HUES64 (cell line): Measurements from ENCODE around the gene TPRX2. TPM values are rescaled to one million over a fixed set of nuclear protein-coding genes. Genes with fewer than 3 reads are reported as not detected.
"Not testable (repeated sequence)": the region's sequence is repeated elsewhere in the genome, so short reads cannot be mapped to it uniquely, and the experiment has no call there.

Experiments
- H3K27ac ChIP-seq: 2 replicates; pipeline ENCODE4 v1.7.0; 2013; ENCODE audit warnings: low read depth, low read length, inconsistent platforms
- H3K27me3 ChIP-seq: 2 replicates; pipeline ENCODE4 v1.6.1; 2013; ENCODE audit warnings: mild to moderate bottlenecking, low read length; ENCODE audit not compliant: insufficient read depth
- H3K36me3 ChIP-seq: 2 replicates; pipeline ENCODE4 v1.6.1; 2013; ENCODE audit warnings: mild to moderate bottlenecking, low read length; ENCODE audit not compliant: insufficient read depth
- H3K4me1 ChIP-seq: 2 replicates; pipeline ENCODE4 v1.6.1; 2013; ENCODE audit warnings: mild to moderate bottlenecking, low read length, moderate library complexity; ENCODE audit not compliant: insufficient read depth
- H3K4me3 ChIP-seq: 2 replicates; pipeline ENCODE4 v1.5.1; 2013; ENCODE audit warnings: mild to moderate bottlenecking, low read length, moderate library complexity
- H3K9ac ChIP-seq: 2 replicates; pipeline ENCODE4 v1.6.1; 2013; ENCODE audit warnings: mild to moderate bottlenecking, low read depth, low read length
- H3K9me3 ChIP-seq: 2 replicates; pipeline ENCODE4 v1.6.1; 2013; ENCODE audit warnings: low read depth, low read length; ENCODE audit not compliant: insufficient read depth
- WGBS: fragments of 150-250, 120-280 bp; methylation state at CpG from one replicate; pipeline ENCODE4 v1.1.7; 2013; ENCODE audit warnings: missing lambda C conversion rate; 5-methylcytosine and 5-hydroxymethylcytosine counted together
- polyA plus RNA-seq, 2 experiments: library from polyadenylated mRNA; stranded (reverse); fragments of 50-300 nt; gene quantifications; one replicate each; pipeline ENCODE4 v1.2.3, GENCODE V29; 2013

The TPRX2 gene, protein sequence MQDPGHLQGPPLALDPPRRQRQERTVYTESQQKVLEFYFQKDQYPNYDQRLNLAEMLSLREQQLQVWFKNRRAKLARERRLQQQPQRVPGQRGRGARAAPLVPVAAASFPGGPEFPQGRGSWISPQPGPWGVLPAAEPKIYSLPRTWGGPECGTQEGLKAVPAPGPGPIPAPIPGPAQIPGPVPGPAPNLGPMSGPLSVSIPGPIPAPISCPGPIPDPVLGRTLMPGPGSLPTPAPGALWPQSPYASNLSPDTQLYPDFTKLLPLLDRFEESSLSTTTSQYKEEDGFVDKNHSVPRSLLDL
- polyA plus RNA-seq (2013, experiment 1 of 2): not detected
- not detected for polyA plus RNA-seq (2013, experiment 2 of 2)

DNA sequence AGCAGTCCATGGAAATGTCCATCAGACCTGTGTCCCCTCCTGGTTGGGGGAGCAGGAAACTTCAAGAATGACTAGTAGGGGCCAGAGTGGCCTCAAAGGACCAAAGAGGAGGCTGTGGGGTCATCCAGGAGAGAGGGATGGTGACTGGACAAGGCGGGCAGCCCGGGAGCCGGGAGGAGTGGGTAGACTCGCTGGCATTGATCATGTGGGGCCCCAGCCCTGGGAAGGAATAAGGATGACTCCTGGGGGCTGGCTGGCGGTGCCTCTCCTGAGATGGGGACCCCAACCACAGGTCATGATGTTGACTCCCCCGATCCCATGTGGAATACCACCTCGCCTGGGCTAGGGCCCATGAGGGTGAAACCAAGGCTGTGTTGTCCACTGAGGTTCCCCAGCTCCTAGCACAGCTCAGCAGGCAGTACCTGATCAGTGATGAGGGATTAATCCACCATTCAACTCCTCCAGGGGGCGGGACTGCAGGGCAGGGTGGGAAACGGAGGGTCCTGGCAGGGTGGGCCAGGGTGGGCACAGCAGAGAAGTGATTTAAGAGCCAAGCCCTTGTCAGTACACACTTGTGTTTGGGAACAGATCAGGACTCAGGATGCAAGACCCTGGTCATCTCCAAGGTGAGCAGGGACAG lies at the start of gene TPRX2:
TSS of gene TPRX2 (plus strand) at position 590 of the 640 bp plus-strand sequence. CDS start at position 602, 12 bp downstream.
- H3K4me3 ChIP-seq, H3K4me1 ChIP-seq, H3K27me3 ChIP-seq, H3K36me3 ChIP-seq, H3K27ac ChIP-seq, H3K9ac ChIP-seq, H3K9me3 ChIP-seq: not testable (repeated sequence)
- 92% methylated on average over 9 of the region's 9 CpGs for WGBS

DNA sequence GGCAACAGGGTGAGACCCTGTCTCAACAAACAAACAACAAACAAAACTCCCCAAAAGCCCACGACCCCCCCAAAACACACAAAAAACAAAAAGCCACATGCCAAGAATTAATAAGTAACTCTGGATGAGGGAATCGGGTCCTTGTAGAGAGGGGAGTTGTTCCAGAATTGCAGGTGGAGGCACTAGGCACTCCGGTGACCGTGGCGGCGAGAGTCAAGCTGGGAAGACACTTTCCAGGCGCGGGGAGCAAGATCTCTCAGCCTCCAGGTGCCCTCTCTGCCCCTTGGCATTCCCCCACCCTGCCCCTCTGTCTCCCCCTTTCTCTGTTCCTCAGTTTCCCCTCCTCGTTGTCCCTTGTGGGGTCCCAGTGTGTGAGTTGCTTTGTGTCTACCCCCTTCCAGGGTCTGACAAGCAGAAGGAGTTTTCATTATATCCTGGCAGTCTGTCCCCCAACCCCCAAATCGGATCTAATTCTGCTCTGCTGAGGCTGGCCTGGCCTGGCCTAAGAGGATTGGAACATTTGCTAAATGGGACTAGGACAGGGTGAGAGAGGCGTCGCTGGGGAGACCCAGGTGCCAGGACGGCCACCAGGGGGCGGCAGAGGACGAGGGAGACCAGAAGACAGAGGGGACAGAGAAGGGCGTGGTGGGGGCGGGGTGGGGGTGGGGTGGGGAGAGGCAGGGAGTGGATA lies 45.6 kb upstream of the TPRX2 start:
- Histone ChIP-seq H3K27ac (no peak overlapping the region), H3K4me3 (no peak overlapping the region), H3K36me3 (no peaks in the 10 kb centered on the region), H3K9ac (no peak overlapping the region), H3K4me1 (peaks cover 3% of the 10 kb centered on the region; the same call in 1 of the 2 replicates), H3K9me3 (no peaks in the 10 kb centered on the region), H3K27me3 (no peaks in the 10 kb centered on the region)
- 42% methylated on average over 17 of the region's 17 CpGs for WGBS

DNA sequence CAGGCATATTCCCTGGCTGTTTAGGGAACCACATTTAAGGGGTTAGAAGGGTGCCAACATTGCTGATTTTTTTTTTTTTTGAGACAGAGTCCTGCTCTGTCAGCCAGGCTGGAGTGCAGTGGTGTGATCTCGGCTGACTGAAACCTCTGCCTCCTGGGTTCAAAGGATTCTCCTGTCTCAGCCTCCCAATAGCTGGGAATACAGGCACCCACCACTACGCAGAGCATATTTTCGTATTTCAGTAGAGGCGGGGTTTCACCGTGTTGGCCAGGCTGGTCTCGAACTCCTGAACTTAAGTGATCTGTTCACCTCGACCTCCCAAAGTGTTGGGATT lies 45.1 kb upstream of the TPRX2 start:
- 58% methylated on average over 7 of the region's 7 CpGs for WGBS
- Histone ChIP-seq H3K27ac (no peak overlapping the region), H3K4me3 (no peak overlapping the region), H3K36me3 (no peaks in the 10 kb centered on the region), H3K27me3 (no peaks in the 10 kb centered on the region), H3K9ac (no peak overlapping the region), H3K4me1 (peaks cover 3% of the 10 kb centered on the region; the same call in 1 of the 2 replicates), H3K9me3 (no peaks in the 10 kb centered on the region)

DNA sequence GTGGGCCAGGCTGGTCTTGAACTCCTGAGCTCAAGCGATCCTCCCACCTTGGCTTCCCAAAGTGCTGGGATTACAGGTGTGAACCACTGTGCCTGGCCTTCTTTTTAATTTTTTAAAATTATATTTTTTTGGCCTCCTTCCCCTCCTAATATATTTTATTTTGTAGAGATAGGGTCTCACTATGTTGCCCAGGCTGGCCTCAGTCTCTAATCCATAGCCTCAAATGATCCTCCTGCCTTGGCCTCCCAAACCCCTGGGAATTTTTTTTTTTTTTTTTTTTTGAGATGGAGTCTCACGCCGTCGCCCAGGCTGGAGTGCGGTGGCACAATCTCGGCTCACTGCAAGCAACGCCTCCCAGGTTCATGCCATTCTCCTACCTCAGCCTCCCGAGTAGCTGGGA lies 42.8 kb upstream of the TPRX2 start:
- H3K9me3 ChIP-seq, H3K27me3 ChIP-seq, H3K4me3 ChIP-seq, H3K9ac ChIP-seq, H3K36me3 ChIP-seq, H3K27ac ChIP-seq: not testable (repeated sequence)
- 94% methylated on average over 8 of the region's 8 CpGs for WGBS
- H3K4me1 ChIP-seq: peaks cover 20% of the 10 kb centered on the region

DNA sequence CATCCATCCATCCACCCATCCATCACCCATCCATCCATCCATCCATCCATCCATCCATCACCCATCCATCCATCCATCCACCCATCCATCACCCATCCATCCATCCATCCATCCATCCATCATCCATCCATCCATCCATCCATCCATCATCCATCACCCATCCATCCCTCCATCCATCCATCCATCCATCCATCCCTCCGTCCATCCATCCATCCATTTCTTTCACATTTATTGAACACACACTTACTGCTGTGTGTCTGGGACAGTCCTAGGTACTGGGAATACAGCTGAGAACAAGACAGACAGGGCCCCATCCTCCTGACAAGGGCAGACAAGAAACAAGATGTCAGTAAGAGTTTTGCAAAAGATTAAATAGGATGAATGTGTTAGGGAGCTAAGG lies 40.8 kb upstream of the TPRX2 start:
- H3K4me3 ChIP-seq, H3K36me3 ChIP-seq, H3K27me3 ChIP-seq, H3K9ac ChIP-seq, H3K27ac ChIP-seq, H3K9me3 ChIP-seq: not testable (repeated sequence)
- 97% methylated on average over 1 of the region's 1 CpG for WGBS
- peaks cover 31% of the 10 kb centered on the region for H3K4me1 ChIP-seq

DNA sequence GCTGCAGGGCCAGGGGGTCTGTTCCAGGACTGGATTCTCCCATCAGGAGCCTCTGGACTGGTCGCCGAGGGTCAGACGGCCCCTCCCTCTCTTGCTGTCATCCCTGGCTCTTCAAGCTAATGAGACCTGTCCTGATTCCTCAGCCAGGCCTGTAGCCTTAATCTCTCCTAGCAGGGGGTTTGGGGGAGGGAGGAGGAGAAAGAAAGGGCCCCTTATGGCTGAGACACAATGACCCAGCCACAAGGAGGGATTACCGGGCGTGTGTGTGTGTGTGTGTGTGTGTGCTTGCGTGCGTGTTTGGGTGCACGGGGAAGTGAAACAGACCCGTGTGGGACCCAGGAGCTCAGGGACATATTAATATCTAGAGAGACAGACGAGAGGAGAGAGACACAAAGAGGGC lies 39.2 kb upstream of the TPRX2 start:
- Histone ChIP-seq H3K9ac (0 out of 2 replicates have a peak overlapping the region, but pooled peaks have one; percentile 17), H3K27ac (no peak overlapping the region), H3K36me3 (no peaks in the 10 kb centered on the region), H3K9me3 (no peaks in the 10 kb centered on the region), H3K27me3 (no peaks in the 10 kb centered on the region), H3K4me3 (peak overlapping the region; percentile 27; the same call in 1 of the 2 replicates), H3K4me1 (peaks cover 27% of the 10 kb centered on the region)
- 10% methylated on average over 10 of the region's 10 CpGs for WGBS

DNA sequence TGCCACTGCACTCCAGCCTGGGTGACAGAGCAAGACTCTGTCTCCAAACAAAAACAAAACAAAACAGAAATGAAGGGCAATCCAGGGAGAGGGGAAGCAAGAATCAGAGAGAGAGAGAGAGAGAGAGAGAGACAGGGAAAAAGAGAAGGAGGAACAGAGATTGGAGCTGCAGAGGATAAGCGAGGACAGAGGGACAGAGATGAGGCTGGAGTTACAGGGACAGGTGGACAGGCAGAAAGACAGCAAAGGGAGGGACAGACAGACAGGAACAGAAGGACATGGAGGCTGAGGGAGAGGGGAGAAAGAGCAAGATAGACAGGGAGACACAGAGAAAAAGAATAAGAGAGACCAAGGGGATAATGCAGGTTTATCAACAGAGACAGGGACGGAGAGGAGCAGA lies 38.6 kb upstream of the TPRX2 start:
- Histone ChIP-seq H3K9me3 (no peaks in the 10 kb centered on the region), H3K27ac (no peak overlapping the region), H3K9ac (no peak overlapping the region), H3K36me3 (no peaks in the 10 kb centered on the region), H3K4me3 (no peak overlapping the region), H3K27me3 (no peaks in the 10 kb centered on the region), H3K4me1 (peaks cover 27% of the 10 kb centered on the region)
- 77% methylated on average over 2 of the region's 2 CpGs for WGBS

DNA sequence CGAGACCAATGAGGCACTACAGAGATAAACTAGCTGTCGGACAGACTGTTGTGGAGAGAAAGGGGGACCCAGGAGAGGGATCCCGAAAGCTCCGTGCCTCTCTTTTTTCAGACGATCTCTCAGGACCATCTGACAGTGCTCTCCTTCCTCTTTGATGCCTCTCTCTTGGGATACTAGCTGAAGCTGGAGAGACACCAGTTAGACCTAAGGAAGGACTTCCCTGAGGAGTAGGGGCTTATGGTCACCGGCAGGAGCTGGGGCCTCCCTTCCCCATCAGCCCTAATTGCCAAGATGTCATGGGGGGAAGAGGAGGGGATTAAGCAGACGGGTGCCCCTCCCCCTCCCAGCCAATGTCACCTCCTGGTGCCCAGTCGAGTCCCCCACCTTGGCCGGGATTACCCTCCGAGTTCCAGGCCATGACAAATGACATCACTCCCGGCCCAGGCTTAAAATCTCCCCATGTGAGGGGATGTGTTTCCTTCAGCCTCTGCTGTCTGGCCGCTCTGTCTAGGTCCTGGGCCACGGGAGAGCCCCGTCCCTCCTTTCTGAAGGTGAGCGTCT lies 37.5 kb upstream of the TPRX2 start, which contains the start of gene CRX:
TSS of gene CRX (plus strand) at position 478 of the 561 bp plus-strand sequence. CDS start 12,507 bp downstream, outside the sequence.
- Histone ChIP-seq H3K9me3 (no peaks in the 10 kb centered on the region), H3K27me3 (no peaks in the 10 kb centered on the region), H3K4me1 (peaks cover 27% of the 10 kb centered on the region), H3K27ac (no peak within 1 kb of the TSS), H3K4me3 (no peak within 1 kb of the TSS), H3K9ac (no peak within 1 kb of the TSS), H3K36me3 (no peaks in the 10 kb centered on the region)
- 55% methylated on average over 14 of the region's 15 CpGs for WGBS

DNA sequence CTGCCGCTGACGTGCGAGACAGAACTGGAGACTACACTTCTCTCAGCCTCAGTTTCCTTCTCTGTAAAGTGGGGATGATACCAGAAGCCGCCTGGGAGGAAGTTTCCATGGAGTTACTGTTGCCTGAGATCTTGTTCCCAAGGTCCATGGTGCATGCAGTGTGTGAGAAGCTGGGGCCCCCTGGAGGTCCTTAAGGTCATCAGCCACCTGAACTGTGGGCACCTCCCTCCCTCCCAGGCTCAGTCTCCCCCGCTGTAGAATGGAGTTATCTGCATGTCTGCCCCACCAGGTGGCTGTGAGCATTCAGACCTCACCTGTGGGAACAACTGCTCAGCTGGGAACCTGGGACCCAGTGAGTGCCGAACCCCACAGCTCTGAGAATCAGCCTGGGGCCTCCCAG lies 34.6 kb upstream of the TPRX2 start:
- 78% methylated on average over 6 of the region's 6 CpGs for WGBS

DNA sequence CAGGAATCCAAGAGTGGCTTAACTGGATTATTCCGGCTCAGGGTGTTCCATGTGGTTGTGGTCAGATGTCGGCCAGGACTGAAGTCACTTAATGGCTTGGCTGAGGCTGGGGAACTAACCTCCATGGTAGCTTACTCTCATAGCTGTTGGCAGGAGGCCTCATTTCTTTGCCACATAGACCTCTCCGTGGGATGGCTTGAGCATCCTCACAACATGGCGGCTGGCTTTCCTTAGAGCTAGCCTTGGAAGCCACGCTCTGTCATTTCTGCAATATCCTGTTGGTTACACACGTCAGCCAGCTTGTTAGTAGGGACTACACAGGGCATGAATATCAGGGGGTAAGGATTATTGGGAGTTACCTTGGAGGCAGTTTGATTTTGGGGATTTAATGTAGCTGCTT lies 32.2 kb upstream of the TPRX2 start:
- Histone ChIP-seq H3K27me3 (no peaks in the 10 kb centered on the region), H3K9ac (no peak overlapping the region), H3K27ac (no peak overlapping the region), H3K4me3 (no peak overlapping the region), H3K36me3 (no peaks in the 10 kb centered on the region), H3K9me3 (no peaks in the 10 kb centered on the region), H3K4me1 (peaks cover 15% of the 10 kb centered on the region; the same call in 1 of the 2 replicates)
- WGBS: 92% methylated on average over 6 of the region's 6 CpGs

More for the DNA sequence above, 34.6 kb upstream of the TPRX2 start:
- no peak overlapping the region for H3K9ac ChIP-seq
- H3K4me1 ChIP-seq: peaks cover 33% of the 10 kb centered on the region
- no peaks in the 10 kb centered on the region for H3K36me3 ChIP-seq
- no peaks in the 10 kb centered on the region for H3K27me3 ChIP-seq
- no peak overlapping the region for H3K4me3 ChIP-seq
- H3K9me3 ChIP-seq: no peaks in the 10 kb centered on the region
- no peak overlapping the region for H3K27ac ChIP-seq

DNA sequence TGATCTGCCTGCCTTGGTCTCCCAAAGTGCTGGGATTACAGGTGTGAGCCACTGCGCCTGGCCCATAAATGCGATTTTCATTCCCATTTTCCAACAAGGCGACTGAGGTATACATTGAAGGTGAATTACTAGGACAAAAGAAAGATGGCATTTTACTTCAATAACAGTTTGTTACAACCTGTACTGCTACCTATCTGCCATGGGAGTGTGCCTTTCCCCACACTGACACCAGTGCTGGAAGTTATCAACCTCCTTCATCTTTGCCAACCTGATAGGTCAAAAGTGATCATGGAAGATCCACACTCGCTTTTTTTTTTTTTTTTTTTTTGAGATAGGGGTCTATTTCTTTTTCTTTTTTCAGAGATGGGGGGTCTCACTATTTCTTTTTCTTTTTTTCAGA lies 26.3 kb upstream of the TPRX2 start:
- WGBS: 97% methylated on average over 2 of the region's 4 CpGs

More for the DNA sequence above, 26.3 kb upstream of the TPRX2 start:
- H3K4me3 ChIP-seq: no peak overlapping the region
- H3K9ac ChIP-seq: no peak overlapping the region
- H3K9me3 ChIP-seq: no peaks in the 10 kb centered on the region
- H3K4me1 ChIP-seq: peaks cover 9% of the 10 kb centered on the region; the same call in 1 of the 2 replicates
- no peaks in the 10 kb centered on the region for H3K36me3 ChIP-seq
- H3K27ac ChIP-seq: no peak overlapping the region
- no peaks in the 10 kb centered on the region for H3K27me3 ChIP-seq
